ENCODE results near the gene OGFR. TPM values are rescaled to one million over a fixed set of nuclear protein-coding genes. Genes with fewer than 3 reads are reported as not detected.

The OGFR gene
- total and polyA plus RNA-seq, 2 experiments from 2014 or later = 9.6 to 50.6 TPM

DNA sequence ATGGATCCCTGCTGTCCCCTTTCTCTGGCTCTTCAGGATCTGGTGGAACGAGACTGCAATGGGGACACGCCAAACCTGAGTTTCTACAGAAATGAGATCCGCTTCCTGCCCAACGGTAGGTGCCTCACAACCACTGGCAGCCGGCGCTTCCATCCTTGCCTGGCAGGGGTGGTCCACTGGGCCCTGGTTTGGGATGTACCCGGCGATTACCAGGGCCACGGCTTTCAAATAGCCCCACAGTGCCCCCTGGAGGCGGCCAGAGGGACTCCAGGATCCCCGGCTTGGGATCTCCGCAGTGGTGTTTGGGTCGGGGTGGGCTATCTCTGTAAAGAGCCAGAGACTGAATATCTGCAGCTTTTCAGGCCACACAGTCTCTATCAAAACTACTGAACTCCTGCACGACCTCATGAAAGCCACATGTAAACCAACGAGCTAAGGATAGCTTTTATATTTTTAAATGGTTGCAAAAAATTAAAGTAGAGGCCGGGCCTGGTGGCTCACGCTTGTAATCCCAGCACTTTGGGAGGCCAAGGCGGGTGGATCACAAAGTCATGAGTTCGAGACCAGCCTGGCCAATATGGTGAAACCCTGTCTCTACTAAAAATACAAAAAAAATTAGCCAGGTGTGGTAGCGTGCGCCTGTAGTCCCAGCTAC is 3.7 kb downstream of the OGFR start:
- Histone ChIP-seq H3K9me2 (ENCODE audit: insufficient read depth) (no peaks in the 10 kb centered on the region), H3K4me2 (no peak overlapping the region), H3K36me3 (ENCODE audit: insufficient read depth) (no peaks in the 10 kb centered on the region), H3K4me1 (ENCODE audit: insufficient read depth) (peaks cover 10% of the 10 kb centered on the region; the same call in 1 of the 2 replicates), H3F3A (replicated peaks; ENCODE audit: low read depth) (peaks cover 9% of the 10 kb centered on the region; the same call in 1 of the 2 replicates), H3K27ac (ENCODE audit: low read depth) (no peak overlapping the region), H2AFZ (no peak overlapping the region), H3K4me3 (no peak overlapping the region), H3K79me2 (replicated peaks; ENCODE audit: insufficient read depth) (peaks cover 9% of the 10 kb centered on the region; the same call in 1 of the 2 replicates), H4K20me1 (replicated peaks; ENCODE audit: insufficient read depth) (peaks cover 7% of the 10 kb centered on the region), H3K27me3 (ENCODE audit: insufficient read depth) (peaks cover 8% of the 10 kb centered on the region; the same call in 1 of the 2 replicates)
- H3K27ac Mint-ChIP-seq = no peak overlapping the region
- TF ChIP-seq, protein P1, sequence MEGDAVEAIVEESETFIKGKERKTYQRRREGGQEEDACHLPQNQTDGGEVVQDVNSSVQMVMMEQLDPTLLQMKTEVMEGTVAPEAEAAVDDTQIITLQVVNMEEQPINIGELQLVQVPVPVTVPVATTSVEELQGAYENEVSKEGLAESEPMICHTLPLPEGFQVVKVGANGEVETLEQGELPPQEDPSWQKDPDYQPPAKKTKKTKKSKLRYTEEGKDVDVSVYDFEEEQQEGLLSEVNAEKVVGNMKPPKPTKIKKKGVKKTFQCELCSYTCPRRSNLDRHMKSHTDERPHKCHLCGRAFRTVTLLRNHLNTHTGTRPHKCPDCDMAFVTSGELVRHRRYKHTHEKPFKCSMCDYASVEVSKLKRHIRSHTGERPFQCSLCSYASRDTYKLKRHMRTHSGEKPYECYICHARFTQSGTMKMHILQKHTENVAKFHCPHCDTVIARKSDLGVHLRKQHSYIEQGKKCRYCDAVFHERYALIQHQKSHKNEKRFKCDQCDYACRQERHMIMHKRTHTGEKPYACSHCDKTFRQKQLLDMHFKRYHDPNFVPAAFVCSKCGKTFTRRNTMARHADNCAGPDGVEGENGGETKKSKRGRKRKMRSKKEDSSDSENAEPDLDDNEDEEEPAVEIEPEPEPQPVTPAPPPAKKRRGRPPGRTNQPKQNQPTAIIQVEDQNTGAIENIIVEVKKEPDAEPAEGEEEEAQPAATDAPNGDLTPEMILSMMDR (conservative IDR thresholded peaks at IDR 0.05; ENCODE audit: low read depth in 2 of 2) = peak; percentile 82 to 89
- TF ChIP-seq STAT1 (IDR thresholded peaks at IDR 0.05; ENCODE audit: unreplicated experiment) = no peak
- TF ChIP-seq EZH2phosphoT487 (IDR thresholded peaks at IDR 0.05; ENCODE audit: unreplicated experiment) = no peak
- H3K4me3 Mint-ChIP-seq = no peak overlapping the region
- H3K36me3 Mint-ChIP-seq (ENCODE audit: low read depth) = peaks cover 9% of the 10 kb centered on the region; the same call in 1 of the 3 replicates
- no peaks in the 10 kb centered on the region for H3K9me3 Mint-ChIP-seq
- DNase-seq (ENCODE audit: low spot score) (peak; percentile 84), ATAC-seq (peak; percentile 73)
- peaks cover 9% of the 10 kb centered on the region; the same call in 1 of the 3 replicates for H3K4me1 Mint-ChIP-seq
- peaks cover 26% of the 10 kb centered on the region for H3K27me3 Mint-ChIP-seq (ENCODE audit: insufficient read depth, low read depth, poor library complexity)

DNA sequence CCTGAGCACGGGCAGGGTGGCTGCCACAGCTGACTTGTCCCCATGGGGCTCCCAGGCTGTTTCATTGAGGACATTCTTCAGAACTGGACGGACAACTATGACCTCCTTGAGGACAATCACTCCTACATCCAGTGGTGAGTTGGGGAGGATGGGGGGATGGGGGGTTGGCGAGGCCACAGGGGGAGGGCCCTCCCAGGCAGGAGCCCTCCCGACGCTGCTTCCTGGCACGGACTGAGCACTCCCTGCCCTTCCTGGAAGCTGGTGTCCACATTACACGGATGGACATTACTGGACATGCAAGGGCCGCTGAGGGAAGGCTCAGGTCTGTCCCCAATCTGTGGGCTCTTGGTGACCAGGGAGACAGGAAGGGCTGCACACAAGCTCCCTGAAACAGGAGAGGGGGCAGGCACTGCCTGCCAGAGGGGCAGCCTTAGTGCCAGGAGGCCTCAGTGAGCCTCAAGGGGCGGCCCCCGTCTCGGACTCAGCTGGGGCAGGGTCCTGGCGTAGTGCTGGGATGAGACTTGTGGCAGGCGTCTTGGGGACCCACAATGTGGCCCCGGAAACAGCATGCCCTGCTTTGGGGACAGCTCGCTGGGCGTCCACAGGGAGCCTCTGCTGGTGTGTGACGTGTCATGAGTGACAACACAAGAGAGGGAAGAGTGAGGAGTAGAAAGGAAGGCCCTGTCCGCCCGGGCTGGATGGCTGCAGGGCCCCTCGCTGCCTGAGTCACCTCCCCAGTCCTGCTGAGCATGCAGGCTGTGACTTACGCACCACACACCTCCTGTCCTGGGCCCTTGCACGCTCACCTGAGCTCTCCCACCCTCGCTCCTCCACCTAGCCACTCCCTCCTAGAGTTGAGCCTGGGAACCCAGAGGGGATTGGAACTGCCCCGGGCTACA is 5.1 kb downstream of the OGFR start:
- peaks cover 7% of the 10 kb centered on the region for H4K20me1 ChIP-seq (replicated peaks; ENCODE audit: insufficient read depth)
- H3K4me3 Mint-ChIP-seq = no peak overlapping the region
- TF ChIP-seq, protein P2, sequence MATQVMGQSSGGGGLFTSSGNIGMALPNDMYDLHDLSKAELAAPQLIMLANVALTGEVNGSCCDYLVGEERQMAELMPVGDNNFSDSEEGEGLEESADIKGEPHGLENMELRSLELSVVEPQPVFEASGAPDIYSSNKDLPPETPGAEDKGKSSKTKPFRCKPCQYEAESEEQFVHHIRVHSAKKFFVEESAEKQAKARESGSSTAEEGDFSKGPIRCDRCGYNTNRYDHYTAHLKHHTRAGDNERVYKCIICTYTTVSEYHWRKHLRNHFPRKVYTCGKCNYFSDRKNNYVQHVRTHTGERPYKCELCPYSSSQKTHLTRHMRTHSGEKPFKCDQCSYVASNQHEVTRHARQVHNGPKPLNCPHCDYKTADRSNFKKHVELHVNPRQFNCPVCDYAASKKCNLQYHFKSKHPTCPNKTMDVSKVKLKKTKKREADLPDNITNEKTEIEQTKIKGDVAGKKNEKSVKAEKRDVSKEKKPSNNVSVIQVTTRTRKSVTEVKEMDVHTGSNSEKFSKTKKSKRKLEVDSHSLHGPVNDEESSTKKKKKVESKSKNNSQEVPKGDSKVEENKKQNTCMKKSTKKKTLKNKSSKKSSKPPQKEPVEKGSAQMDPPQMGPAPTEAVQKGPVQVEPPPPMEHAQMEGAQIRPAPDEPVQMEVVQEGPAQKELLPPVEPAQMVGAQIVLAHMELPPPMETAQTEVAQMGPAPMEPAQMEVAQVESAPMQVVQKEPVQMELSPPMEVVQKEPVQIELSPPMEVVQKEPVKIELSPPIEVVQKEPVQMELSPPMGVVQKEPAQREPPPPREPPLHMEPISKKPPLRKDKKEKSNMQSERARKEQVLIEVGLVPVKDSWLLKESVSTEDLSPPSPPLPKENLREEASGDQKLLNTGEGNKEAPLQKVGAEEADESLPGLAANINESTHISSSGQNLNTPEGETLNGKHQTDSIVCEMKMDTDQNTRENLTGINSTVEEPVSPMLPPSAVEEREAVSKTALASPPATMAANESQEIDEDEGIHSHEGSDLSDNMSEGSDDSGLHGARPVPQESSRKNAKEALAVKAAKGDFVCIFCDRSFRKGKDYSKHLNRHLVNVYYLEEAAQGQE (IDR thresholded peaks at IDR 0.05; ENCODE audit: unreplicated experiment) = no peak
- no peak for TF ChIP-seq ZNF331 (CRISPR knock-in tag; IDR thresholded peaks at IDR 0.05; ENCODE audit: low read depth)
- TF ChIP-seq, protein P1 (conservative IDR thresholded peaks at IDR 0.05; ENCODE audit: low read depth in 2 of 2) = no peak

More for the DNA sequence above, 5.1 kb downstream of the OGFR start:
- H3K36me3 Mint-ChIP-seq (ENCODE audit: low read depth) = peaks cover 9% of the 10 kb centered on the region; the same call in 1 of the 3 replicates
- no peaks in the 10 kb centered on the region for H3K9me3 Mint-ChIP-seq
- Histone ChIP-seq H3K4me3 (no peak overlapping the region), H3K9me2 (ENCODE audit: insufficient read depth) (no peaks in the 10 kb centered on the region), H3K79me2 (replicated peaks; ENCODE audit: insufficient read depth) (peaks cover 9% of the 10 kb centered on the region; the same call in 1 of the 2 replicates), H3K36me3 (ENCODE audit: insufficient read depth) (no peaks in the 10 kb centered on the region), H3F3A (replicated peaks; ENCODE audit: low read depth) (no peaks in the 10 kb centered on the region), H3K4me2 (no peak overlapping the region), H3K27ac (ENCODE audit: low read depth) (no peak overlapping the region), H3K4me1 (ENCODE audit: insufficient read depth) (peaks cover 5% of the 10 kb centered on the region; the same call in 1 of the 2 replicates), H2AFZ (no peak overlapping the region), H3K27me3 (ENCODE audit: insufficient read depth) (no peaks in the 10 kb centered on the region)
- H3K4me1 Mint-ChIP-seq = peaks cover 9% of the 10 kb centered on the region; the same call in 1 of the 3 replicates
- DNase-seq (ENCODE audit: low spot score) (no peak), ATAC-seq (no peak)
- H3K27ac Mint-ChIP-seq = no peak overlapping the region
- peaks cover 19% of the 10 kb centered on the region for H3K27me3 Mint-ChIP-seq (ENCODE audit: insufficient read depth, low read depth, poor library complexity)

Measured in GM23338 (cell line).